NT2/D1 (cell line): ENCODE data around the gene SCN8A.

Experiments
- SUZ12 ChIP-seq: IDR thresholded peaks from 2 replicates; pipeline ENCODE4 v1.6.1; 2011; ENCODE audit not compliant: insufficient read length, insufficient read depth; ENCODE audit errors: extremely low read depth
- ZNF274 ChIP-seq: IDR thresholded peaks from 2 replicates; pipeline ENCODE4 v1.6.1; 2011; ENCODE audit warnings: mild to moderate bottlenecking, low read depth, low read length

DNA sequence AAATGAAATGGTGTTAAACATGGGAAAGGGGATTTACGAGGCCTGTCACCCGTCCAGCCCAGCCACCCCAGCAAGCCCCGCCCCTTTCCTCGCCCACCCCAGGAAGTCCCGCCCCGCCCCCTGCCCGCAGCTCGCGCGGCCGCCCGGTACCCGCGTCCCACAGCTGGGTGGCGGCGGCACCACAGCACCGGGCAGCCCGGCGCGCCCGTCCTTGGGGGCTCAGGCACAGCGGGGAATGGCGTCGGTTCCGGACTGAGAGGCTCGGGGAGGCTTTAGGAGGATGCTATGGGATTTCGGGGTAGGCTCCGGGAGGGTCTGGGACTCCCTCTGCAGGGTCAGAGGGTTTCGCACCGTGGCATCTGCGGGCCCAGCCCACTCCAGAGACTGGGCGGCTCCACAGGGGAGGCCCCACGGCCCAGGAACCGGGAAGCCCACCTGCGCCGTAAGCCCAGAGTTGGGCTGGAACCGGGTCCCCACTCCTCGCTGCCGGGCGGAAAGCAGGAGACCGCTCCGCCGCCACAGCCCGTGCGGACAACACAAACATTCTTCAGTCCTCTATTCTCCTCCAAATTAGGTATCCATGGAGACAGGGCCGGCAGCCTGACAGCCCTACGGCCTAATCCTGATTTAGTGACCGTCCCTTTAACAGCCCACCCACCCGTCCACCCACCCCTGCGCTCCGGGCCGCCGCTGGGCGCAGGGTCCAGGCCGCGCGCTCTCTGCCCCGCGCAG lies 256.0 kb downstream of the SCN8A start:
- TF ChIP-seq ZNF274 (no peak), SUZ12 (no peak)
